ENCODE measurements around the gene ASB8.
"Not testable (repeated sequence)": the region's sequence is repeated elsewhere in the genome, so short reads cannot be mapped to it uniquely, and the experiment has no call there.

ASB8 gene

GRCh38 chr12:48131517-48131916 is 25.8 kb downstream of the ASB8 start:
- DNase-seq = no peak

GRCh38 chr12:48129376-48129775 is 27.9 kb downstream of the ASB8 start:
- DNase-seq = no peak

DNA sequence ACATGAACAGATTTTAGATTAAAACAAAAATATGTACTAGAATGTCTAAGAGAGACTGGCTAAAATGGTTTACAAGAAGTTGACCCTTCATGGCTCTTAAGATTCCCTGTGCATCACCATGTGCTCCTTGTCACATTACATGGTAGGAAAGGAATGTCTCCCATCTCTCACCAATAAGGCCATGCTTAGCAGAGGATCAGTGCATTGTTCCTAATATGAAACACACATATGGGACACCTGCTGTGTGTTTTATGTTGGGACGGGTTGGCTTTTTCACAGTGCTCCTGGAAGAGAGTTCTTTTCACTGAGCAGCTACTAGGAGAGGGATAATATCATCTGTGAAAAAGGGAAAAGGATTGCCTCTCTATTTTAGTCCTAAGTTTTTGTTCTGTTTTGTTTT is 28.5 kb downstream of the ASB8 start:
- no peak for DNase-seq

GRCh38 chr12:48126953-48127630 is 30.2 kb downstream of the ASB8 start:
- no peak for DNase-seq

- DNase-seq = no peak
Observed at GRCh38 chr12:48125985-48126384, 31.3 kb downstream of the ASB8 start.

DNA sequence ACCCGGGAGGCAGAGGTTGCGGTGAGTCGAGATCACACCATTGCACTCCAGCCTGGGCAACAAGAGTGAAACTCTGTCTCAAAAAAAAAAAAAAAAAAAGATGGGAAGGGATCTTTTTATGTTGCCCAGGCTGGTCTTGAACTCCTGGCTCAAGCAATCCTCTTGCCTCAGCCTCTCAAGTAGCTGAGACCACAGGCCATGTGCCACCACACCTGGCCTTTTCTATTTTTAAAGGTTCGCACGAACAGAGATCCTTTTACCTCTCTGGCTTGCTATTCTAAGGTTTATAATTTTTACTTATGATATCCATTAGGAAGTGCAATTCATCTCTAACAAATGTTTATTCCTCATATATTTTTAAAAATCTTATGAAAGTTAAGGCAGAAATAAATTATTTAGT is 31.8 kb downstream of the ASB8 start:
- DNase-seq = not testable (repeated sequence)

- no peak for DNase-seq
Observed at GRCh38 chr12:48123169-48123568, 34.1 kb downstream of the ASB8 start.

DNA sequence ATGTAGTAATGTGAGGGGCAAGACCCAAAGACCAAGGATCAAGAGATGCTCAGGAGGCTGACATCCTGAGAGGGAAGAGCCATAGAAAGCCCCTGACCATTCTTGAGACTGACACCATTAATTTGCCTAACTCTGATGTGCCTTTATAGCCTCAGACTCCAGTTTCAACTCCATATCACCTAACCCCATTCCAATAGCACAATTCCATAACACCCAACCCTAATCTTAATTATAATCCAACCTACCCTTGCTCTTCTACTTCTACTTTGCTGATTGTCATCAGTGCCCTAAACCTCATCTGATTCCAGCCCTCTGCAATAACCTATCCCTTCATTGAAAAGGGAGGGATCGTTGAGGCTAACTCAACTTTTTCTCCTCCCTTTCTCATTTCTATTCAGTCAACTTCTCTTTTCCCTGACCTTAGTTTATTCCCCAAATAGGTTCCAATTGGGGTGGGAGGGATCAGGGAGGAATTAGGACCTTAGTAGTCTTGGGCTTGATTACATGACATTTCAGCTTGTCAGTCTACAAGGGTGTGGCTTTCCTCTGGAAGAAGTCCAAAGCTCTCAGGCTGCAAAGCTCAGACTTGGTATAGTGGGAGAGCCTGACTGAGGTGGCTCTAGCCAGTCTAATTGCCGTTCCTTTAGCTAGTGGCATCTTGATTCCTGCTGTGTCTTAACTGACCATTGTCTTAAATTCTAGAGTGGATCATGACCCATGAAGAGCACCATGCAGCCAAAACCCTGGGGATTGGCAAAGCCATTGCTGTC is 35.1 kb downstream of the ASB8 start:
- no peak for DNase-seq

DNA sequence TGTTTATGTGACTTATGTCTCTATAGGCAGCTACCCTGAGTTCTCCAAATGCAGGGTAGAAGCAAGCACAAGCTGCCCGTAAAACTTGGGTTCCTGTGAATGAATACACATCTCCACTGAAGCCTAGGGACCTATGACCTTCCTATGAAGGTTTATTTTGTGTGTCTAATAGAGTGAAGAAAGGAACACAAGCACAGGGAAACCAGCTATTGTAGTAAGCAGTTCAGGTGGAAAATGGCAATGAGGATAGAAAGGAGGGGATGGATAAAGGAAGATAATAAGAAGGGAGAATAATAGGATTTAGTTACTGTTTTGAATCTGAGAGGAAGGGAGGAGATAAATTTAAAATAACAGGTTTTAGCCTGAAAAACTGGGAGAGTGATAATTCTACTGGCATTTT is 35.8 kb downstream of the ASB8 start:
- no peak for DNase-seq

DNA sequence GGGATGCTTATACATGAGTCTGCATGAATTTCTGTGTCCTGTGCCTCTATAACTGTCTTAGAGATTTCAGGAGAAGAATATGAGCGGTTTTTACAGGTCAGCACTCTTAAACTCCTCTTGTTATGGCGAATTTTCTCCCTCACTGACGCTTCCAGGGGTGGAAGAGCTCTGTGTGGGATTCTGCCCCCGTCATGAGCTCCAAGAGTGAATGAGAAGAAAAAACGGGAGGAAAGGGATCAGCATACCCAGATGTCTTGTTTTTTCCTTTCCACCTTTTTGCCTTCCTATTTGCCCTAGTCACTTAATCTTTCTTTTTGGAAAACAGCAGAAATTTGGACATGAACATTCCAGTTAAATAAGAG is 37.5 kb downstream of the ASB8 start:
- peak; percentile 10 for DNase-seq

- peak; percentile 91 for DNase-seq
Observed at GRCh38 chr12:48119078-48119833, 38.1 kb downstream of the ASB8 start, which contains the start of gene PFKM. PFKM (plus strand) TSS chr12:48119364; CDS start chr12:48122775, 3,411 bp downstream.

- DNase-seq = no peak
Observed at GRCh38 chr12:48118284-48118871, 38.9 kb downstream of the ASB8 start.

- no peak for DNase-seq
Observed at GRCh38 chr12:48115957-48116356, 41.4 kb downstream of the ASB8 start.

GRCh38 chr12:48111312-48111693 is 46.0 kb downstream of the ASB8 start:
- DNase-seq = not testable (repeated sequence)

GRCh38 chr12:48110691-48111311 is 46.5 kb downstream of the ASB8 start:
- DNase-seq = no peak

GRCh38 chr12:48109424-48109823 is 47.9 kb downstream of the ASB8 start:
- DNase-seq = no peak

GRCh38 chr12:48106681-48107613 is 50.4 kb downstream of the ASB8 start:
- DNase-seq = no peak

GRCh38 chr12:48105867-48106680 is 51.2 kb downstream of the ASB8 start, which contains the start of gene SENP1:
SENP1 (minus strand) TSS chr12:48106079; CDS start chr12:48101472, 4,607 bp downstream.
- DNase-seq = peak; percentile 84

- DNase-seq = peak; percentile 14
Observed at GRCh38 chr12:48105321-48105866, 51.9 kb downstream of the ASB8 start.

GRCh38 chr12:48104531-48104930 is 52.8 kb downstream of the ASB8 start:
- no peak for DNase-seq
